HEK293 (cell line): Measurements from ENCODE around the gene KCTD19.

ENCODE experiments used
- CTCF ChIP-seq: fragments of 450-650 bp; formaldehyde crosslinking; IDR thresholded peaks from 2 replicates; pipeline ENCODE4 v1.5.1; 2016; ENCODE audit warnings: missing biosample characterization, missing genetic modification characterization
- TCF7L2 ChIP-seq: IDR thresholded peaks from 2 replicates; pipeline ENCODE4 v1.6.1; 2011; ENCODE audit warnings: low read depth, mild to moderate bottlenecking, inconsistent platforms, low read length, moderate library complexity, borderline replicate concordance
- ZNF24 ChIP-seq: fragments of 450-650 bp; formaldehyde crosslinking; IDR thresholded peaks from 2 replicates; pipeline ENCODE4 v1.5.1; 2016; ENCODE audit warnings: missing biosample characterization, missing genetic modification characterization

- no peak for TF ChIP-seq ZNF24
- TF ChIP-seq TCF7L2: no peak
- no peak for TF ChIP-seq CTCF (tag by site-specific recombination)
Observed at GRCh38 chr16:67249178-67250044, 77.1 kb downstream of the KCTD19 start.
